GM06990 (cell line): ENCODE results near the gene MTUS2.

ENCODE experiments used
- DNase-seq: peaks from one replicate; pipeline ENCODE4 v3.0.0-alpha.2; 2011; ENCODE audit not compliant: insufficient read length; ENCODE audit errors: extremely low read depth
- H3K27me3 ChIP-seq: replicated peaks from 2 replicates; pipeline ENCODE4 v1.6.0; 2011; ENCODE audit warnings: low read length; ENCODE audit not compliant: control insufficient read depth, insufficient read depth
- H3K36me3 ChIP-seq: 2 replicates; pipeline ENCODE4 v1.5.1; 2011; ENCODE audit warnings: low read length; ENCODE audit not compliant: control insufficient read depth, insufficient read depth
- H3K4me3 ChIP-seq: replicated peaks from 2 replicates; pipeline ENCODE4 v1.5.1; 2011; ENCODE audit warnings: low read depth, mild to moderate bottlenecking, control low read depth, low read length
- CTCF ChIP-seq: IDR thresholded peaks from 2 replicates; pipeline ENCODE4 v1.5.1; 2011; ENCODE audit warnings: low read length, control low read depth, mild to moderate bottlenecking, inconsistent platforms; ENCODE audit not compliant: insufficient read depth, poor library complexity, severe bottlenecking

Gene MTUS2

GRCh38 chr13:29516012-29516411, 695.9 kb downstream of the MTUS2 start:
- no peak for DNase-seq
- no peak for TF ChIP-seq CTCF
- Histone ChIP-seq H3K36me3 (peaks cover 45% of the 10 kb centered on the region), H3K4me3 (no peak overlapping the region), H3K27me3 (no peaks in the 10 kb centered on the region)

- no peak for DNase-seq
- Histone ChIP-seq H3K27me3 (no peaks in the 10 kb centered on the region), H3K36me3 (peaks cover 52% of the 10 kb centered on the region), H3K4me3 (no peak overlapping the region)
- no peak for TF ChIP-seq CTCF
Observed at GRCh38 chr13:29516880-29517279, 696.7 kb downstream of the MTUS2 start.

- Histone ChIP-seq H3K36me3 (peaks cover 53% of the 10 kb centered on the region), H3K27me3 (no peaks in the 10 kb centered on the region), H3K4me3 (no peak overlapping the region)
- TF ChIP-seq CTCF = no peak
- DNase-seq = no peak
Observed at GRCh38 chr13:29519921-29520320, 699.8 kb downstream of the MTUS2 start.

- Histone ChIP-seq H3K36me3 (peaks cover 51% of the 10 kb centered on the region), H3K4me3 (no peak overlapping the region), H3K27me3 (no peaks in the 10 kb centered on the region)
- no peak for TF ChIP-seq CTCF
- no peak for DNase-seq
Observed at GRCh38 chr13:29520671-29521070, 700.5 kb downstream of the MTUS2 start.

- Histone ChIP-seq H3K27me3 (no peaks in the 10 kb centered on the region), H3K36me3 (peaks cover 48% of the 10 kb centered on the region), H3K4me3 (no peak overlapping the region)
- TF ChIP-seq CTCF = no peak
- DNase-seq = no peak
Observed at GRCh38 chr13:29521336-29521735, 701.2 kb downstream of the MTUS2 start.

- TF ChIP-seq CTCF = no peak
- Histone ChIP-seq H3K4me3 (no peak overlapping the region), H3K27me3 (no peaks in the 10 kb centered on the region), H3K36me3 (peaks cover 47% of the 10 kb centered on the region)
- no peak for DNase-seq
Observed at GRCh38 chr13:29522044-29522685, 702.0 kb downstream of the MTUS2 start.
